ENCODE data around the gene NEURL1.

NEURL1 gene, protein sequence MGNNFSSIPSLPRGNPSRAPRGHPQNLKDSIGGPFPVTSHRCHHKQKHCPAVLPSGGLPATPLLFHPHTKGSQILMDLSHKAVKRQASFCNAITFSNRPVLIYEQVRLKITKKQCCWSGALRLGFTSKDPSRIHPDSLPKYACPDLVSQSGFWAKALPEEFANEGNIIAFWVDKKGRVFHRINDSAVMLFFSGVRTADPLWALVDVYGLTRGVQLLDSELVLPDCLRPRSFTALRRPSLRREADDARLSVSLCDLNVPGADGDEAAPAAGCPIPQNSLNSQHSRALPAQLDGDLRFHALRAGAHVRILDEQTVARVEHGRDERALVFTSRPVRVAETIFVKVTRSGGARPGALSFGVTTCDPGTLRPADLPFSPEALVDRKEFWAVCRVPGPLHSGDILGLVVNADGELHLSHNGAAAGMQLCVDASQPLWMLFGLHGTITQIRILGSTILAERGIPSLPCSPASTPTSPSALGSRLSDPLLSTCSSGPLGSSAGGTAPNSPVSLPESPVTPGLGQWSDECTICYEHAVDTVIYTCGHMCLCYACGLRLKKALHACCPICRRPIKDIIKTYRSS

DNA sequence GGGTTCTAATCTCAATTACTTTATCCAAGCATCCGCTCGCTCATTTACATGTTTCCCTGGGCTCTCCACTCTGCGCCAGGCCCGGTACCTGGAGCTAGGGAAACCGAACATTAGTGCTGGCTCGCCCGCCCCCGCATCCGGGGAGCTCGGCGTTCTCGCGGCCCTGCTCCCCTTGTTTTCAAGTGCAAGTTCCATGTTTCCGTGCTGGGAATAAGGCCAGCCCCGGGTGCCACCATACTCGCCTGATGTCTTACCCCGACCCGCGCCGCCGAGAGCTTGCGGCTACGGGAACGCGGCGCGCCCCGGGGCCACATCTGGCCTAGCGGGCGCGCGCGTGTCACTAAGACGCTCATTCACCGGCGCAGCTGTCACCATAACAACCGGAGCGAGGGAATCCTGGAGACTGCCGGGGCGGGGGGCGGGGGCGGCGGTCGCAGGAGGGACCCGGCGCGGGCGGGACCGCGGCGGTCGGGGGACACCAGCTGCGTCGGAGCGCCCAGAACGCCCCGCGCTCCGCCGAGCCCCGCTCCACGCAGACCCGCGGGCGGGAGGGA, at the start of gene NEURL1:
Gene NEURL1 (plus strand): TSS at position 344 of the 554 bp plus-strand sequence. CDS start 683 bp downstream, outside the sequence.
- peak; percentile 79 for DNase-seq

GRCh38 chr10:103444478-103444877, 49.0 kb upstream of the NEURL1 start:
- no peak for DNase-seq

DNA sequence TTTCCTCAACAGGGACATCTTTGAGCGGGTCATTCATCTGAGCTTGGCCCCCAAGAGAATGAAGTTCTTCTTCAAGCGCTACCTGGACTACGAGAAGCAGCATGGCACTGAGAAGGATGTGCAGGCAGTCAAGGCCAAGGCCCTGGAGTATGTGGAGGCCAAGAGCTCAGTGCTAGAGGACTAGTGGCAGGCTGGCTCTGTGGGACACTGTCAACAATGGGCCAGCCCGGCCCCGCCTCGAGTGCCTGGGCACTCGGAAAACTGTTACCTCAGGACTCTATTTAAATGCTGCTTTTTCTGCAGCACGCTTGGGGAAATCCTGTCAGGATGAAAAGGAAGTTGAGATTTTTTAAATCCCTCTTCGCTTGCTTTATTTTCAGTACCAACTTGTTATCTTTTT, 48.1 kb upstream of the NEURL1 start:
- DNase-seq, result no peak

DNA sequence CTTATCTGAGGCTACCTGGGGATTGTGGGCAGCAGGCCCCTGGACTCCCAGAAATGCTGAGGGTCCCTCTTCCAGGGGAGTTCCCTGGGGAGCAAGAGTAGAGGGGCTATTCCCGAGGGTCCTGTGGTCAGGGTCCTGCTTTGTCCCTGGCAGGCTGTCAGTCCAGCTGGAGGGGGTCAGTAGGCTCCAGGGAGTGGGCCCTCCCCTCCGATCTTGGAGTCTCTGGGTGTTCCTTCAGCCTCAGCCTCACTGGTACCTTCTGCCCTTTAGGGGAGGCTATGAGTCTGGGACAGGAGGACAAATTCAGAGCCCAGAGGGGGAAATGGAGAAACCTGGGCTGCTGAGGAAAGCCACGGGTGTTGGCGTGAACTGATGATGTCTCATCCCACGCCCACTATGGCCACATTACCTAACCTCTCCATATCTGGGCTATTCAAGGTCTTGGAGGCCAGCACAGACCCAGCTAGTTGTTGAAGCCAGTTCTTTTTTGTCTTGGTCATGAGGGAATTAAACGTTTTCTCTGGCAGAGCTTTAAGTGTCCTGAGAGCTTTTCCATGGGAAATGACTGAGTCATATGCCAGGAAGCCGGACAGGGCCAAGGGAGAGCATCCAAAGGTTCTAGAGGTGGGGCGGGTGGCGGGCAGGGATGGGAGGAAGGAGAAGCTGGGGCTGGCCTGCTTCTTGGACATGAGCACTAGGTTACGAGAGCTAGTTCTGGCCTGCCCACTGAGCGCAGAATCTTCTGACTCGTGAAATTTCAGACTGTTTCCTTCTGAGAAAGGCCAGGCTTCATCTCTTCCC, 47.5 kb upstream of the NEURL1 start:
- no peak for DNase-seq

GRCh38 chr10:103447187-103447586, 46.3 kb upstream of the NEURL1 start:
- no peak for DNase-seq

DNA sequence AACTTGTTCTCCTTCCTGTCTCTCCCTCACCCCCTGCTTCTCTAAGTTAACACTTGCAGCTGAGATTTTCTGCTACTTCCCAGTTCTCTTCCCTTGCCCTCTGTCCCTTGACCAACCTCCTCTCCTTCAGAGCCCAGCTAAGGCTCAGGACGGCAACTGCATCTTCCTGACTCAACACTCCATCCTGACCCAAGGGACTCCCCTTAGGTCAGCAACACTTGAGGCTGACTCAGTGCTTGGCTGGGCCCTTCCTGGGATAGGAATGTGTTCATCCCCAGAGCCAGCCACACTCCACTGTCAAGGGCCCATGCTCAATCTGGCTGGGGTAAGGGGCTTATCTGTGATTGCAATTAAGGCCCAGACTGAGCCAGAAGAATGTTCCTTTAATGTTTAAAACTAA, 44.8 kb upstream of the NEURL1 start:
- no peak for DNase-seq

GRCh38 chr10:103449208-103450144, 44.0 kb upstream of the NEURL1 start:
- DNase-seq, result no peak

GRCh38 chr10:103450201-103450695, 43.3 kb upstream of the NEURL1 start:
- DNase-seq, result no peak

- DNase-seq, result no peak
Measured at GRCh38 chr10:103451091-103451813, 42.3 kb upstream of the NEURL1 start.

DNA sequence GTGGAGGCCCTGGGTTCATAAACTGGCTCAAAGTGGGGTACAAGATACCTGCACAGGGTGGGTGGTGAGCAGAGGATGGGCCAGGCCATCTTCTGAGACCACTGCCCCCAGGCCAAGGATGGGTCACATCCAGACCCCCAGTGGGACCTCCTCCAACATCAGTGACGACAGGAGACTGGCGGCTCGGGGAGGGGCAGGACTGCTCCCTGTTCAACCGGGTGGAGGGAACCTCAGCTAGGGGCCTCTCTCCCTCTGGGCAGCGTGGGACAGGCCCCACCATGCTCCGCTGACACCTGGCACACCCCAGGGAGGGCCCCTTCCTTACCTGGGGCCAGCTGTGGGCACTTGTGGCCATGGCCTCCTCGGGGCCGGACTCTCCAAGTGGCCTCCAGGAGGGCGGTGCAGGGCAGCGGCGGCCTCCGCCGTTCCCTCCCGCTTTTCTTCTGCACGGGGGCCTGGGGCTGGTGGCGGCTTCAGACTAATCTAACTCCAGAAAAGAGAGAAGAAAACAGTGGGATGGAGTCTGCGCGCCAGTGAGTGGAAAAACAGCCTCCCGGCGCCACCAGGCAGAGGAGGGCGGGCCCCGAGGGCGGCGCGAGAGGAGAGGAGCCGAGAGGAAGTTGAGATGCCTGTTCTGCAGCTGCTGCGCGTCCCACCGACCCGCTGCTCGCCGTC, 41.5 kb upstream of the NEURL1 start, which contains the start of gene CALHM2:
Gene CALHM2 (minus strand): TSS at position 540 of the 675 bp plus-strand sequence. CDS start 2,429 bp downstream, outside the sequence.
- DNase-seq, result peak; percentile 84

GRCh38 chr10:103452506-103453230, 40.8 kb upstream of the NEURL1 start:
- DNase-seq, result no peak

- no peak for DNase-seq
Measured at GRCh38 chr10:103454026-103454425, 39.5 kb upstream of the NEURL1 start.

DNA sequence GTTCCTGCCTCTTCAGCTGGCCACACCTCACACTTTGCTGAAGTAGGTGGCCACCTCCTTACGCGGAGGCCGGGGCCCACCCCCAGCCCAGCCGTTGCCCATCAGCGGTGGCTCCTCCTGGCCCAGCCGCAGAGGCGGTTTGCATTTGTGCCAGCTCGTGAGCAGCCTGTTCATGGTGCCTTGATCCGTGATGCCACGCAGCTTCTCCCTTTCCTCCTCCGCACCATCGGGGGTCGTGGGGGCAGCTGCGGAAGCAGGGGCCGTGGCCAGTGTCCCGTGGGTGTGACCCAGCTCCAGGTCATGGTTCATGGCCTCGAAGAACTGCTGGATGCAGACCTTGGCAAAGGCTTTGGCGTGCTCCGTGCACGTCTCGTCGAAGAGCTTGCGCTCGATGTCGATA, 38.3 kb upstream of the NEURL1 start:
- DNase-seq, result no peak

- no peak for DNase-seq
Measured at GRCh38 chr10:103456074-103456660, 37.3 kb upstream of the NEURL1 start.

GRCh38 chr10:103457176-103457712, 36.3 kb upstream of the NEURL1 start:
- no peak for DNase-seq

DNA sequence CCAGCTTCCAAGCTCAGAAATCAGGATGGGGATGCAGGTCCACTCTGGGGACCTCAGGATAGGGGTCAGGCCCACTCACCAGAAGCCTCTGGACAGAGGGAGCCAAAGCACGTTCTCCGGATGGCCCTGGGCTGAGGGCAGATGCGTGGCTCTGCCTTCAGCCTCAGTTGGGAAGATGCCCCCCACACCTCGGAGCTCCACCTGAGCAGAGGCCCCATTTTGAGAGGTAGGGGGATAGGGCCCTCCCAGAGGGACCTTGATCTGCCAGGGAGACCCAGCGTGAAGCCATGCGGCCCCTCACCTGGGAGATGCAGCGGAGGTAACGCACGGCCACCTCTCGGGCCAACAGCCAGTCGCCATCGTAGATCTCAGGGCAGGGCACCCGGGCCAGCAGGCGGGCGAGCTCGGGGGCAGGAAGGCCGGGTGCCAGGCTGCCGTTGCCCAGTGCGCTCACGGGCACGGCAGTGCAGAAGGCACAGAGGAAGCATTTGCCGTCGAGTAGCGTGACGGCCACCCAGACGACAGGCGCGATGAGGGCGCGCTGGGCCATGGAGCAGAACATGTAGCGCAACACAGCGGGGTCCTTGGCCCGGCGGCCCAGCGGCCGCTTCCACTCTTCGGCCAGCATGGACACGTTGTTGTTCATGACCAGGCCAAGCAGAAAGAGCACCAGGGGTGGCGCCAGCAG, 35.5 kb upstream of the NEURL1 start:
- no peak for DNase-seq

GRCh38 chr10:103458720-103459119, 34.8 kb upstream of the NEURL1 start, which contains the start of gene CALHM1:
Gene CALHM1 (minus strand): TSS chr10:103458900. CDS start chr10:103458751, 149 bp downstream.
- no peak for DNase-seq

DNA sequence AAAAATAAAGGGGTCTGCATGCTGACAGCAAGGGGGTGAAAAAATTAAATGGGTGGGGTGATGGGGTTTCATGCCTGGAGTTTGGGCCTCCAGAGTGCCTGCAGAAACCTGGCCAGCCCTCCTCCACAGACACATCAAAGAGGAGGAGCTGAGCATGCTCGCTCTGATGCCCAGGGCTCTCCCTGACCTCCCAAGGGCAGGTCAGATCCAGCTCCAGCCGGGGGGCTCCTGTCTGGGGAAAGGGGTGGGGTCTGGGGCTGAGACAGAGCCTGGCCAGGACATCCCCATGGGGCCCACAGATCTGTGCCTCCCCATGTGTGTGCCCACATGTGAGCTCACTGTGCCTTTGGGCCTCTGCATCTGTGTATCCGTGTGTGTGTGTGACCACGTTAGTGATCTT, 33.9 kb upstream of the NEURL1 start:
- DNase-seq, result no peak

Data from retina (tissue), 1 donor.